ENCODE results near the gene MX2. TPM values are rescaled to one million over a fixed set of nuclear protein-coding genes. Genes with fewer than 3 reads are reported as not detected.

The MX2 gene
- total and polyA plus RNA-seq, 2 of the 8 experiments (the other 6 are each of a cell fraction or from before 2014, with no cell fraction given), result 3.1 to 8.9 TPM

GRCh38 chr21:41429305-41429704 lies 67.5 kb downstream of the MX2 start:
- H3K9me3 ChIP-seq (ENCODE audit: insufficient read depth in 2 of 2, low read depth in 1 of 2, low read length in 1 of 2), result no peaks in the 10 kb centered on the region
- no peaks in the 10 kb centered on the region for H3K36me3 ChIP-seq (ENCODE audit: control insufficient read depth in 2 of 4, insufficient read depth in 4 of 4, low read length in 3 of 4)
- H4K5ac ChIP-seq (ENCODE audit: insufficient read length, low read depth, low read length), result no peak overlapping the region
- H3K23ac ChIP-seq (ENCODE audit: insufficient read length), result no peak overlapping the region
- H3K4me3 ChIP-seq (ENCODE audit: extremely low read depth in 1 of 4, insufficient read depth in 2 of 4, low read depth in 3 of 4, low read length in 4 of 4), result no peak overlapping the region
- no peak overlapping the region for H4K8ac ChIP-seq (ENCODE audit: extremely low read depth, insufficient read depth, low read length)
- ChIA-PET POLR2A (ENCODE audit: partially characterized antibody) (no interaction called here), CTCF (ENCODE audit: partially characterized antibody) (interaction anchor here (1.6 to 1.8 kb wide), 2 partner anchors 19 to 59 kb away, joined by 4 to 6 read pairs; no protein-coding TSS in a partner anchor)
- no peak overlapping the region for H2BK15ac ChIP-seq (ENCODE audit: low read length)
- no peak overlapping the region for H3K14ac ChIP-seq (ENCODE audit: insufficient read length)
- no peak overlapping the region for H3K4me2 ChIP-seq (ENCODE audit: insufficient read depth in 1 of 2, low read depth in 2 of 2, low read length in 2 of 2)
- no peak overlapping the region for H4K91ac ChIP-seq (replicated peaks; ENCODE audit: insufficient read length, low read length)
- H2AFZ ChIP-seq (ENCODE audit: low read length), result no peak overlapping the region
- no peak overlapping the region for H2AK5ac ChIP-seq (ENCODE audit: low read depth, low read length)
- no peaks in the 10 kb centered on the region for H4K20me1 ChIP-seq (replicated peaks in 1 of 2; ENCODE audit: control insufficient read depth in 1 of 2, insufficient read depth in 2 of 2, low read length in 2 of 2)
- no peak for FAIRE-seq
- H3K9ac ChIP-seq (replicated peaks in 1 of 4; ENCODE audit: extremely low read depth in 1 of 4, low read depth in 3 of 4, low read length in 3 of 4), result no peak overlapping the region
- WGBS, 2 experiments (ENCODE audit: extremely low coverage in 1 of 2, insufficient coverage in 1 of 2, insufficient read length in 1 of 2, insufficient replicate concordance in 2 of 2, low coverage in 1 of 2, low lambda C conversion rate in 2 of 2, missing lambda C conversion rate in 1 of 2), result 90% methylated on average over 3 of the region's 3 CpGs; no CpG with 5 or more reads in 1 of the 2 experiments
- no peak overlapping the region for H3K27ac ChIP-seq (ENCODE audit: low read depth, low read length)
- H3K79me1 ChIP-seq (ENCODE audit: low read depth, low read length), result no peaks in the 10 kb centered on the region
- no peak overlapping the region for H2BK5ac ChIP-seq (ENCODE audit: low read depth, low read length)
- H3K27me3 ChIP-seq (replicated peaks in 1 of 4; ENCODE audit: control insufficient read depth in 3 of 4, extremely low read depth in 1 of 4, insufficient read depth in 3 of 4, low read length in 3 of 4), result peaks cover 5 to 30% (median 23%) of the 10 kb centered on the region in 4 experiments
- DNase-seq (ENCODE audit: low read depth in 1 of 2, low spot score in 2 of 2), result no peak
- no peak overlapping the region for H2BK120ac ChIP-seq (replicated peaks; ENCODE audit: low read depth, low read length)
- H3K4me1 ChIP-seq (replicated peaks in 1 of 4; ENCODE audit: control insufficient read depth in 3 of 4, insufficient read depth in 4 of 4, low read length in 3 of 4), result 0 out of 7 replicates have a peak, but pooled peaks cover 0 to 3% (median 1%) of the 10 kb centered on the region in 4 experiments
- no peak overlapping the region for H2BK20ac ChIP-seq (ENCODE audit: low read length)
- H3K18ac ChIP-seq (ENCODE audit: extremely low read depth, low read length), result no peak overlapping the region
- H2BK12ac ChIP-seq (ENCODE audit: low read depth, low read length), result no peak overlapping the region
- H3K56ac ChIP-seq (replicated peaks; ENCODE audit: insufficient read length, low read depth, low read length), result no peak overlapping the region
- no peaks in the 10 kb centered on the region for H3K79me2 ChIP-seq (ENCODE audit: control insufficient read depth in 1 of 2, insufficient read depth in 2 of 2, low read length in 2 of 2)
- H3K23me2 ChIP-seq (ENCODE audit: low read depth, low read length), result peaks cover 6% of the 10 kb centered on the region; the same call in 1 of the 2 replicates
- H3K4ac ChIP-seq (replicated peaks; ENCODE audit: insufficient read length, low read depth, low read length), result no peak overlapping the region
- TF ChIP-seq EZH2 (IDR thresholded peaks at IDR 0.05; ENCODE audit: low read depth, low read length, severe bottlenecking) (no peak), TCF12 (IDR thresholded peaks at IDR 0.05; ENCODE audit: low read depth, low read length) (no peak), POLR2AphosphoS5 (IDR thresholded peaks at IDR 0.05; ENCODE audit: low read depth, low read length) (no peak), NANOG (IDR thresholded peaks at IDR 0.05; ENCODE audit: insufficient read depth, low read depth, low read length, poor library complexity, severe bottlenecking) (no peak), RXRA (IDR thresholded peaks at IDR 0.05; ENCODE audit: insufficient read depth, low read depth, low read length) (no peak), RBBP5 (IDR thresholded peaks at IDR 0.05; ENCODE audit: borderline replicate concordance, low read depth, low read length) (no peak), ASH2L (IDR thresholded peaks at IDR 0.05; ENCODE audit: low read length) (no peak)
